Measurements from ENCODE around the gene MUTYH.

DNA sequence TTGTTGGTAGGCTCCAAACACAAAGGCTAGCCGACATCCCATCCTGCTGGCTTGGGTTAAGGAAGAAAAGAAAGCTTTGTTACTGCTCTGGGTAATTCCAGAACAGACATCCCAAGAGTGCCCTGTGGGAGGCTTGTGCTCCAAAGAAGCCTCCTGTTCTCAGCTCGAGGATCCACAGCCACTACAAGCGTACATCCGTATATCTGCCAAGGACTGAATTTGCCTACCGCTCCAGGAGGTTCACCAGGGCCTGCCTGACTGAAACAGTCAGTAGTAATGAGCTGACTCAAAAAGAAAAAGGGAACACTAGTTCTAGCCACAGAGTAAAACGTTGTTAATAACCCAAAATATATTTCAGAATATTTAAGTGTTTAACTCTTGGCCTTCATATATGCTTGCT is 24.8 kb upstream of the MUTYH start:
- TF ChIP-seq, protein P1, sequence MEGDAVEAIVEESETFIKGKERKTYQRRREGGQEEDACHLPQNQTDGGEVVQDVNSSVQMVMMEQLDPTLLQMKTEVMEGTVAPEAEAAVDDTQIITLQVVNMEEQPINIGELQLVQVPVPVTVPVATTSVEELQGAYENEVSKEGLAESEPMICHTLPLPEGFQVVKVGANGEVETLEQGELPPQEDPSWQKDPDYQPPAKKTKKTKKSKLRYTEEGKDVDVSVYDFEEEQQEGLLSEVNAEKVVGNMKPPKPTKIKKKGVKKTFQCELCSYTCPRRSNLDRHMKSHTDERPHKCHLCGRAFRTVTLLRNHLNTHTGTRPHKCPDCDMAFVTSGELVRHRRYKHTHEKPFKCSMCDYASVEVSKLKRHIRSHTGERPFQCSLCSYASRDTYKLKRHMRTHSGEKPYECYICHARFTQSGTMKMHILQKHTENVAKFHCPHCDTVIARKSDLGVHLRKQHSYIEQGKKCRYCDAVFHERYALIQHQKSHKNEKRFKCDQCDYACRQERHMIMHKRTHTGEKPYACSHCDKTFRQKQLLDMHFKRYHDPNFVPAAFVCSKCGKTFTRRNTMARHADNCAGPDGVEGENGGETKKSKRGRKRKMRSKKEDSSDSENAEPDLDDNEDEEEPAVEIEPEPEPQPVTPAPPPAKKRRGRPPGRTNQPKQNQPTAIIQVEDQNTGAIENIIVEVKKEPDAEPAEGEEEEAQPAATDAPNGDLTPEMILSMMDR (IDR thresholded peaks at IDR 0.05), result no peak
- no peak for TF ChIP-seq EP300 (IDR thresholded peaks at IDR 0.05)

Measured in gastroesophageal sphincter (tissue), 3 donors.